GM13976 (cell line): Measurements from ENCODE around the gene C6orf58.

Source experiments
- DNase-seq: peaks from one replicate; pipeline ENCODE4 v3.0.0; 2012; ENCODE audit warnings: low spot score
- CTCF ChIP-seq: IDR thresholded peaks from 2 replicates; pipeline ENCODE4 v1.5.1; 2012; ENCODE audit warnings: borderline replicate concordance, mild to moderate bottlenecking; ENCODE audit not compliant: insufficient read depth; ENCODE audit errors: extremely low read depth, missing control alignments, control extremely low read depth
- in situ Hi-C: fragments of 300-500 bp; cut with MboI; formaldehyde crosslinking; loops from one replicate; pipeline ENCODE4 v1.12.0; 2022; ENCODE audit warnings: low sequenced_read_pairs, mixed read lengths, inconsistent platforms; ENCODE audit not compliant: unreplicated experiment

Gene C6orf58

GRCh38 chr6:127576874-127577273 lies at the start of gene C6orf58:
Gene C6orf58 (plus strand): TSS chr6:127577174. CDS start chr6:127577186, 12 bp downstream.
- in situ Hi-C loops = no loop called here
- TF ChIP-seq CTCF = no peak
- DNase-seq = no peak

GRCh38 chr6:127533011-127533410 lies 44.0 kb upstream of the C6orf58 start:
- in situ Hi-C loops = loop anchor here (25.0 kb wide), 1 partner anchor 221 kb away; no protein-coding TSS in a partner anchor
- no peak for TF ChIP-seq CTCF
- no peak for DNase-seq

GRCh38 chr6:127533736-127534135 lies 43.2 kb upstream of the C6orf58 start:
- in situ Hi-C loops = loop anchor here (25.0 kb wide), 1 partner anchor 221 kb away; no protein-coding TSS in a partner anchor
- no peak for TF ChIP-seq CTCF
- DNase-seq = no peak

GRCh38 chr6:127538750-127539264 lies 38.2 kb upstream of the C6orf58 start:
- in situ Hi-C loops = loop anchor here (5.0 to 25.0 kb wide), 2 partner anchors 77 to 227 kb away; no protein-coding TSS in a partner anchor
- no peak for DNase-seq
- no peak for TF ChIP-seq CTCF

- peak; percentile 7 for TF ChIP-seq CTCF
- in situ Hi-C loops = loop anchor here (5.0 to 25.0 kb wide), 2 partner anchors 77 to 227 kb away; no protein-coding TSS in a partner anchor
- DNase-seq = peak; percentile 40
Measured at GRCh38 chr6:127539272-127539671, 37.7 kb upstream of the C6orf58 start.

- in situ Hi-C loops = loop anchor here (25.0 kb wide), 1 partner anchor 235 kb away; no protein-coding TSS in a partner anchor
- TF ChIP-seq CTCF = no peak
- DNase-seq = no peak
Measured at GRCh38 chr6:127547215-127547614, 29.8 kb upstream of the C6orf58 start.
